Calu3 (cell line): ENCODE measurements around the gene MTHFD1. TPM values are rescaled to one million over a fixed set of nuclear protein-coding genes. Genes with fewer than 3 reads are reported as not detected.

Experiments
- BruUV-seq: library from RNA; stranded (reverse); fragments of 400-500 nt; replicated peaks from 2 replicates; lab custom pipeline; 2021; lab: Mats Ljungman, UMichigan
- CTCF ChIA-PET: fragments of 300-600 bp; sonication (Branson Sonifier 250); formaldehyde crosslinking; loops from one replicate; lab custom pipeline; 2022; ENCODE audit warnings: antibody characterized with exemption; lab: Charles Lee
- DNase-seq: peaks from one replicate; pipeline ENCODE4 v3.0.0; 2022
- H3K27ac Mint-ChIP-seq: one replicate; pipeline ENCODE4 v1.8.0; 2022; ENCODE audit warnings: mixed read lengths; ENCODE audit not compliant: unreplicated experiment
- H3K27me3 Mint-ChIP-seq: one replicate; pipeline ENCODE4 v1.8.0; 2022; ENCODE audit warnings: mixed read lengths; ENCODE audit not compliant: unreplicated experiment
- H3K36me3 Mint-ChIP-seq: one replicate; pipeline ENCODE4 v1.8.0; 2022; ENCODE audit warnings: mild to moderate bottlenecking, moderate library complexity, mixed read lengths; ENCODE audit not compliant: insufficient read depth, unreplicated experiment
- H3K4me1 Mint-ChIP-seq: one replicate; pipeline ENCODE4 v1.8.0; 2022; ENCODE audit warnings: mild to moderate bottlenecking, low read depth, mixed read lengths; ENCODE audit not compliant: unreplicated experiment
- H3K4me3 Mint-ChIP-seq: one replicate; pipeline ENCODE4 v1.8.0; 2022; ENCODE audit warnings: mild to moderate bottlenecking, low read depth, moderate library complexity, mixed read lengths; ENCODE audit not compliant: unreplicated experiment
- H3K9me3 Mint-ChIP-seq: one replicate; pipeline ENCODE4 v1.8.0; 2022; ENCODE audit warnings: low read depth, mixed read lengths; ENCODE audit not compliant: unreplicated experiment
- intact Hi-C: fragments of 100-400 bp; cut with micrococcal nuclease; formaldehyde crosslinking; loops from one replicate; pipeline ENCODE4 v1.10.0; 2022; ENCODE audit not compliant: unreplicated experiment
- total RNA-seq: library from RNA; stranded (reverse); gene quantifications from 2 replicates; pipeline ENCODE4 v1.2.3, GENCODE V29; 2022
- TF ChIP-seq, protein P1 (sequence below): fragments of 200-600 bp; IDR thresholded peaks from one replicate; pipeline ENCODE4 v1.8.0; 2022; ENCODE audit warnings: antibody characterized with exemption; ENCODE audit not compliant: unreplicated experiment

Gene MTHFD1
- total RNA-seq, 1 experiment from 2014 or later, result 164 TPM

DNA sequence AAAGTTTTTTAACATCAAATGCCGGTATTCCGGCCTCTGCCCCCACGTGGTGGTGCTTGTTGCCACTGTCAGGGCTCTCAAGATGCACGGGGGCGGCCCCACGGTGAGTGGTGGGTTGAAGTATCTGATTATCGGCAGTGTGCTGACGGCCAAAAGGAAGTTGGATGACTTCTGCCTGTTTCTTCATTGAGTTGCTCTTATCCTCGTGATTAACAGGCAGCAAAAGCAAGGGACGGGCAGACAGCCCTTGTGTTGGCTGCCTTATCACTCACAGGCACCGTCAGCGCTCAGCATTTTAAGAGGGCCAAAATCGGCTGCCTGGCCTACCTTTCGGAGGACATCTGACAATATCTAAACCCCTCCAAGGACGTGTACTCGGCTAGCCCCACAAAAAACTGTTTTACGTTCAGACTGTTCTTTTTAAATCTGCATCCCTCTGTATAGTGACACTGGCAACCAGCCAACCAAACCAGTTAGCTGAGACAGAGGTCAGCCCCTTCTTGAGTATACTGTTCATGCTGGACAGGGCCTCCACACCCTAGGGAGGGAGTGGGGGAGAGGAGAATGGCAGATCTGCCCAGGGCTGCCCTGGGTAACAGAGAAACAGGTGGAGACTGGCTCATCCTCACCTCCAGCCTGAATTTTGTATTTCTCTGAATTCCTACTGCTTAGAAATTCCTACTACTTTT lies 54.3 kb downstream of the MTHFD1 start:
- Mint-ChIP-seq H3K27me3 (no peaks in the 10 kb centered on the region), H3K27ac (no peak overlapping the region), H3K9me3 (no peaks in the 10 kb centered on the region), H3K36me3 (peaks cover 58% of the 10 kb centered on the region), H3K4me1 (peaks cover 38% of the 10 kb centered on the region), H3K4me3 (no peak overlapping the region)
- TF ChIP-seq, protein P1, sequence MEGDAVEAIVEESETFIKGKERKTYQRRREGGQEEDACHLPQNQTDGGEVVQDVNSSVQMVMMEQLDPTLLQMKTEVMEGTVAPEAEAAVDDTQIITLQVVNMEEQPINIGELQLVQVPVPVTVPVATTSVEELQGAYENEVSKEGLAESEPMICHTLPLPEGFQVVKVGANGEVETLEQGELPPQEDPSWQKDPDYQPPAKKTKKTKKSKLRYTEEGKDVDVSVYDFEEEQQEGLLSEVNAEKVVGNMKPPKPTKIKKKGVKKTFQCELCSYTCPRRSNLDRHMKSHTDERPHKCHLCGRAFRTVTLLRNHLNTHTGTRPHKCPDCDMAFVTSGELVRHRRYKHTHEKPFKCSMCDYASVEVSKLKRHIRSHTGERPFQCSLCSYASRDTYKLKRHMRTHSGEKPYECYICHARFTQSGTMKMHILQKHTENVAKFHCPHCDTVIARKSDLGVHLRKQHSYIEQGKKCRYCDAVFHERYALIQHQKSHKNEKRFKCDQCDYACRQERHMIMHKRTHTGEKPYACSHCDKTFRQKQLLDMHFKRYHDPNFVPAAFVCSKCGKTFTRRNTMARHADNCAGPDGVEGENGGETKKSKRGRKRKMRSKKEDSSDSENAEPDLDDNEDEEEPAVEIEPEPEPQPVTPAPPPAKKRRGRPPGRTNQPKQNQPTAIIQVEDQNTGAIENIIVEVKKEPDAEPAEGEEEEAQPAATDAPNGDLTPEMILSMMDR, result no peak
- intact Hi-C loops, result no loop called here
- DNase-seq, result no peak
- no TSS peak for BruUV-seq
- CTCF ChIA-PET, result no interaction called here

GRCh38 chr14:64444140-64444539 lies 56.0 kb downstream of the MTHFD1 start:
- H3K36me3 Mint-ChIP-seq, result peaks cover 54% of the 10 kb centered on the region
- H3K27me3 Mint-ChIP-seq, result no peaks in the 10 kb centered on the region
- no peak overlapping the region for H3K4me3 Mint-ChIP-seq
- TF ChIP-seq, protein P1, result no peak
- H3K4me1 Mint-ChIP-seq, result peaks cover 22% of the 10 kb centered on the region
- intact Hi-C loops, result no loop called here
- H3K27ac Mint-ChIP-seq, result peak overlapping the region; percentile 53
- CTCF ChIA-PET, result no interaction called here
- no peaks in the 10 kb centered on the region for H3K9me3 Mint-ChIP-seq
- no peak for DNase-seq
- BruUV-seq, result no TSS peak

DNA sequence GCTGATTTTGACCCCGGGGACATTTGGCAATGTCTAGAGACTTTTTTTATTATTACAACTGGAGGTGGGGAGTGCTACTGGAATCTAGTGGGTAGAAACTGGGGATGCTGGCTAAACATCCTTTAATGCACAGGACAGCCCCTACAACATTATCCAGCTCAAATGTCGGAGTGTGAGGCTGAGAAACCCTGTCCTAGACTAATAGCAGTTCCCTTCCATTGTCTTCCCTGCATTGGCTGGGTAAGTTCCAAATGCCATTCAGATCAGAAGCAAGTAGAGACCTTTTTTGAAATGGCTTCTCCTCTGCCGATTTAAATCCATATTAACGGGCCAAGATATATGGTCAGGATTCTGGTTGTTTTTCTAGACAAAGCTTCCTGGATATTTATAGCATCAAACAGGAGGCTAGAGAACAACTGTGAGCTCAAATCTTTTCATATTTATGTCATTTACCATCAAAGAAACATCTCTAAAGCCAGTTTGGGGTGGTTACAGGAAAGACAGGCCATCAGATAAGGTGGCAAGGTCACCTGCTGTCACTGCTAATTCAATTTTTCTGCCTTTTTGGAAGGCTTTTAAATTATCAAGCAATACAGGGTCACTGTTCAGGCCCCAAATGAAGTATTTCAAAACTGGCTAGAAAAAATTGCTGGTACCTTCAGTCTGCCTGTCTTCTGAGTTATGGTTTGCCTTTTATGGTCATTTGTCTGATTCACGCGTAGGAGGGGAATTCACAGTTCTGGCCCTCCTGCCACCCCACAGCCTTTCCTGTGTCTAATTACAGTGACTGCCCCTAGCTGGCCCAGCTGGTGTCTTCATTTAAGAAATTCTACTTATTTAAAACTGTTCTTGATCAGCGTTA lies 57.1 kb downstream of the MTHFD1 start:
- no TSS peak for BruUV-seq
- H3K27ac Mint-ChIP-seq, result peak overlapping the region; percentile 53
- H3K36me3 Mint-ChIP-seq, result peaks cover 56% of the 10 kb centered on the region
- CTCF ChIA-PET, result no interaction called here
- DNase-seq, result no peak
- peaks cover 18% of the 10 kb centered on the region for H3K4me1 Mint-ChIP-seq
- no peak overlapping the region for H3K4me3 Mint-ChIP-seq
- TF ChIP-seq, protein P1, result no peak
- intact Hi-C loops, result no loop called here
- H3K27me3 Mint-ChIP-seq, result no peaks in the 10 kb centered on the region
- no peaks in the 10 kb centered on the region for H3K9me3 Mint-ChIP-seq

- H3K36me3 Mint-ChIP-seq, result peaks cover 51% of the 10 kb centered on the region
- TF ChIP-seq, protein P1, result no peak
- H3K4me1 Mint-ChIP-seq, result peaks cover 18% of the 10 kb centered on the region
- no peak overlapping the region for H3K27ac Mint-ChIP-seq
- no peak for DNase-seq
- no TSS peak for BruUV-seq
- H3K27me3 Mint-ChIP-seq, result no peaks in the 10 kb centered on the region
- no peaks in the 10 kb centered on the region for H3K9me3 Mint-ChIP-seq
- CTCF ChIA-PET, result no interaction called here
- H3K4me3 Mint-ChIP-seq, result no peak overlapping the region
- intact Hi-C loops, result no loop called here
These were observed 59.9 kb downstream of the MTHFD1 start for GRCh38 chr14:64447876-64448670.
